Breast epithelium (tissue), 4 donors: ENCODE measurements around the gene DUSP9. TPM values are rescaled to one million over a fixed set of nuclear protein-coding genes. Genes with fewer than 3 reads are reported as not detected.
"Not testable (repeated sequence)": the region's sequence is repeated elsewhere in the genome, so short reads cannot be mapped to it uniquely, and the experiment has no call there.

ENCODE experiments used
- DNase-seq, 2 donors: peaks; one replicate each; pipeline ENCODE4 v3.0.0-alpha.2; 2019; ENCODE audit warnings: low spot score in 2 of 2
- H3K27ac ChIP-seq, 2 donors: fragments of 200-600 bp; sonication (generic) in 1 of 2; one replicate each; pipeline ENCODE4 v1.5.1; 2016 to 2019; ENCODE audit warnings: mild to moderate bottlenecking in 1 of 2
- H3K27me3 ChIP-seq, 2 donors: fragments of 200-600 bp; sonication (generic) in 1 of 2; one replicate each; pipeline versions ENCODE4 v1.5.1 to v1.6.0; 2017 to 2019; ENCODE audit warnings: control low read depth in 1 of 2, mild to moderate bottlenecking in 1 of 2
- H3K36me3 ChIP-seq: fragments of 200-600 bp; one replicate; pipeline ENCODE4 v1.5.1; 2019
- H3K4me1 ChIP-seq, 2 donors: fragments of 200-600 bp; sonication (generic); one replicate each; pipeline ENCODE4 v1.5.1; 2016 to 2019; ENCODE audit warnings: control low read depth in 1 of 2
- H3K4me3 ChIP-seq, 3 donors: fragments of 200-600 bp; sonication (generic); 1 replicate in 2 of 3; 2 replicates in 1 of 3; pipeline ENCODE4 v1.5.1; 2016 to 2019; ENCODE audit warnings: mild to moderate bottlenecking in 3 of 3, moderate library complexity in 2 of 3
- H3K9me3 ChIP-seq, 2 donors: fragments of 200-600 bp; sonication (generic) in 1 of 2; one replicate each; pipeline ENCODE4 v1.5.1; 2016 to 2019; ENCODE audit warnings: control low read depth in 1 of 2
- CTCF ChIP-seq, 3 donors: fragments of 450-650 bp; IDR thresholded peaks; one replicate each; pipeline ENCODE4 v1.5.1; 2016 to 2017; ENCODE audit warnings: antibody characterized with exemption in 3 of 3, mild to moderate bottlenecking in 3 of 3, moderate library complexity in 3 of 3
- POLR2A ChIP-seq: fragments of 450-650 bp; IDR thresholded peaks from one replicate; pipeline ENCODE4 v1.6.1; 2016; ENCODE audit warnings: antibody characterized with exemption, mild to moderate bottlenecking, moderate library complexity
- POLR2AphosphoS5 ChIP-seq, 3 donors: sonication (generic); formaldehyde crosslinking; IDR thresholded peaks; one replicate each; pipeline ENCODE4 v1.6.1; 2017; ENCODE audit warnings: antibody characterized with exemption in 3 of 3
- intact Hi-C: fragments of 100-400 bp; cut with DNase I; formaldehyde crosslinking; loops from one replicate; pipeline ENCODE4 v1.15.1; 2023; ENCODE audit warnings: low total_unique reads
- total RNA-seq, 3 donors: library from RNA; depleted of rRNA; stranded (reverse); fragments of >200 nt; gene quantifications; one replicate each; pipeline ENCODE4 v1.1.0, GENCODE V29; 2016

DUSP9 gene
- total RNA-seq, 3 donors from 2014 or later = 0.33 to 0.73 TPM; not detected in 1

- DNase-seq = no peak
- no peak overlapping the region for H3K27ac ChIP-seq
- no peaks in the 10 kb centered on the region for H3K9me3 ChIP-seq
- peaks cover 0 to 16% of the 10 kb centered on the region in 2 donors for H3K27me3 ChIP-seq
- H3K4me1 ChIP-seq = no peaks in the 10 kb centered on the region
- TF ChIP-seq POLR2A = no peak
- no peak for TF ChIP-seq CTCF (IDR thresholded peaks at IDR 0.05)
- no peak for TF ChIP-seq POLR2AphosphoS5 (IDR thresholded peaks at IDR 0.05)
- H3K36me3 ChIP-seq = no peaks in the 10 kb centered on the region
- no peak overlapping the region for H3K4me3 ChIP-seq
- intact Hi-C loops = no loop called here
These were observed 45.7 kb downstream of the DUSP9 start for GRCh38 chrX:153692611-153693156.

GRCh38 chrX:153693216-153694086 lies 46.4 kb downstream of the DUSP9 start:
- H3K9me3 ChIP-seq = no peaks in the 10 kb centered on the region
- no peak overlapping the region for H3K27ac ChIP-seq
- H3K4me1 ChIP-seq = no peaks in the 10 kb centered on the region
- H3K27me3 ChIP-seq = peaks cover 0 to 18% of the 10 kb centered on the region in 2 donors
- TF ChIP-seq CTCF (IDR thresholded peaks at IDR 0.05) (no peak), POLR2A (no peak), POLR2AphosphoS5 (IDR thresholded peaks at IDR 0.05) (no peak)
- intact Hi-C loops = no loop called here
- no peak overlapping the region for H3K4me3 ChIP-seq
- no peak for DNase-seq
- no peaks in the 10 kb centered on the region for H3K36me3 ChIP-seq

GRCh38 chrX:153694256-153694655 lies 47.3 kb downstream of the DUSP9 start:
- H3K27ac ChIP-seq, H3K4me3 ChIP-seq, H3K9me3 ChIP-seq, H3K4me1 ChIP-seq, intact Hi-C loops, DNase-seq, H3K36me3 ChIP-seq: not testable (repeated sequence)
- H3K27me3 ChIP-seq = peaks cover 0 to 23% of the 10 kb centered on the region in 2 donors

GRCh38 chrX:153694687-153695270 lies 47.8 kb downstream of the DUSP9 start:
- intact Hi-C loops = no loop called here
- no peaks in the 10 kb centered on the region for H3K36me3 ChIP-seq
- H3K4me3 ChIP-seq = no peak overlapping the region
- H3K4me1 ChIP-seq = no peaks in the 10 kb centered on the region
- TF ChIP-seq POLR2A (no peak), CTCF (IDR thresholded peaks at IDR 0.05) (no peak), POLR2AphosphoS5 (IDR thresholded peaks at IDR 0.05) (no peak)
- DNase-seq = no peak
- H3K27ac ChIP-seq = no peak overlapping the region
- H3K9me3 ChIP-seq = no peaks in the 10 kb centered on the region
- H3K27me3 ChIP-seq = peaks cover 0 to 22% of the 10 kb centered on the region in 2 donors

- no peak for DNase-seq
- H3K4me3 ChIP-seq = no peak overlapping the region
- H3K36me3 ChIP-seq = no peaks in the 10 kb centered on the region
- no peak overlapping the region for H3K27ac ChIP-seq
- H3K27me3 ChIP-seq = peaks cover 0 to 20% of the 10 kb centered on the region in 2 donors
- intact Hi-C loops = no loop called here
- TF ChIP-seq POLR2AphosphoS5 (IDR thresholded peaks at IDR 0.05) = no peak
- no peak for TF ChIP-seq CTCF (IDR thresholded peaks at IDR 0.05)
- TF ChIP-seq POLR2A = no peak
- H3K9me3 ChIP-seq = no peaks in the 10 kb centered on the region
- H3K4me1 ChIP-seq = no peaks in the 10 kb centered on the region
These were observed 49.1 kb downstream of the DUSP9 start for GRCh38 chrX:153696100-153696499.

GRCh38 chrX:153696538-153696937 lies 49.5 kb downstream of the DUSP9 start:
- H3K27ac ChIP-seq, H3K4me1 ChIP-seq, H3K36me3 ChIP-seq, intact Hi-C loops, H3K9me3 ChIP-seq, DNase-seq, H3K4me3 ChIP-seq: not testable (repeated sequence)
- peaks cover 0 to 24% of the 10 kb centered on the region in 2 donors for H3K27me3 ChIP-seq

- H3K4me3 ChIP-seq, intact Hi-C loops, H3K4me1 ChIP-seq, DNase-seq, H3K36me3 ChIP-seq, H3K27ac ChIP-seq, H3K9me3 ChIP-seq: not testable (repeated sequence)
- peaks cover 0 to 27% of the 10 kb centered on the region in 2 donors for H3K27me3 ChIP-seq
These were observed 50.2 kb downstream of the DUSP9 start for GRCh38 chrX:153696986-153697722.
